ENCODE results near the gene NRP1. TPM values are rescaled to one million over a fixed set of nuclear protein-coding genes. Genes with fewer than 3 reads are reported as not detected.

Gene NRP1
- total RNA-seq, 4 donors from 2014 or later: 17.7 to 47.0 (median 21.0) TPM

GRCh38 chr10:33252794-33253203, 81.7 kb downstream of the NRP1 start:
- Histone ChIP-seq H3K4me1 (no peaks in the 10 kb centered on the region), H3K27ac (no peak overlapping the region), H3K36me3 (peaks cover 0 to 13% (median 0%) of the 10 kb centered on the region in 3 donors), H3K9me3 (no peaks in the 10 kb centered on the region), H3K27me3 (no peaks in the 10 kb centered on the region), H3K4me3 (no peak overlapping the region)
- TF ChIP-seq CTCF (IDR thresholded peaks at IDR 0.05) (no peak), POLR2A (IDR thresholded peaks at IDR 0.05) (no peak)
- no peak for DNase-seq

GRCh38 chr10:33252324-33252723, 82.1 kb downstream of the NRP1 start:
- peaks cover 0 to 18% (median 0%) of the 10 kb centered on the region in 3 donors for H3K36me3 ChIP-seq
- H3K27ac ChIP-seq: no peak overlapping the region

GRCh38 chr10:33249659-33250345, 84.7 kb downstream of the NRP1 start:
- Histone ChIP-seq H3K27me3 (no peaks in the 10 kb centered on the region), H3K4me3 (no peak overlapping the region), H3K4me1 (no peaks in the 10 kb centered on the region), H3K36me3 (peaks cover 0 to 18% (median 0%) of the 10 kb centered on the region in 3 donors), H3K27ac (peak overlapping the region in 1 of 4 donors; percentile 55), H3K9me3 (no peaks in the 10 kb centered on the region)
- TF ChIP-seq POLR2A (IDR thresholded peaks at IDR 0.05) (no peak), CTCF (IDR thresholded peaks at IDR 0.05) (no peak)
- DNase-seq: no peak

More at GRCh38 chr10:33252324-33252723, 82.1 kb downstream of the NRP1 start:
- no peak for TF ChIP-seq POLR2A (IDR thresholded peaks at IDR 0.05)
- TF ChIP-seq CTCF (IDR thresholded peaks at IDR 0.05): no peak
- H3K9me3 ChIP-seq: no peaks in the 10 kb centered on the region
- no peaks in the 10 kb centered on the region for H3K4me1 ChIP-seq
- no peak overlapping the region for H3K4me3 ChIP-seq
- H3K27me3 ChIP-seq: no peaks in the 10 kb centered on the region
- DNase-seq: no peak

GRCh38 chr10:33249137-33249536, 85.3 kb downstream of the NRP1 start:
- no peaks in the 10 kb centered on the region for H3K9me3 ChIP-seq
- no peaks in the 10 kb centered on the region for H3K27me3 ChIP-seq
- no peak for TF ChIP-seq CTCF (IDR thresholded peaks at IDR 0.05)
- no peak for TF ChIP-seq POLR2A (IDR thresholded peaks at IDR 0.05)
- DNase-seq: no peak
- no peak overlapping the region for H3K4me3 ChIP-seq
- peaks cover 0 to 18% (median 0%) of the 10 kb centered on the region in 3 donors for H3K36me3 ChIP-seq
- H3K4me1 ChIP-seq: no peaks in the 10 kb centered on the region
- H3K27ac ChIP-seq: peak overlapping the region in 1 of 4 donors; percentile 55

GRCh38 chr10:33248638-33249037, 85.8 kb downstream of the NRP1 start:
- H3K4me3 ChIP-seq: no peak overlapping the region
- H3K4me1 ChIP-seq: no peaks in the 10 kb centered on the region
- H3K27ac ChIP-seq: peak overlapping the region in 2 of 4 donors; percentile 25 to 55
- TF ChIP-seq CTCF (IDR thresholded peaks at IDR 0.05) (no peak), POLR2A (IDR thresholded peaks at IDR 0.05) (no peak)
- H3K27me3 ChIP-seq: no peaks in the 10 kb centered on the region
- no peak for DNase-seq
- peaks cover 0 to 18% (median 0%) of the 10 kb centered on the region in 3 donors for H3K36me3 ChIP-seq
- no peaks in the 10 kb centered on the region for H3K9me3 ChIP-seq

Data from Peyer's patch (tissue), 4 donors.